Activated CD4-positive, alpha-beta T cell treated with anti-CD3 and anti-CD28 coated beads, Interleukin-2, amount 10 ng/mL, durations not matched to agents 7 days and 5 days (primary cell): ENCODE data around the gene CSNK2A3. TPM values are rescaled to one million over a fixed set of nuclear protein-coding genes. Genes with fewer than 3 reads are reported as not detected.

Experiments used
- CTCF ChIA-PET: fragments of 350-600 bp; sonication (Branson Sonifier 250); formaldehyde crosslinking; loops from one replicate; lab custom pipeline; 2021; ENCODE audit warnings: antibody characterized with exemption; lab: Charles Lee
- POLR2A ChIA-PET: fragments of 350-600 bp; sonication (Branson Sonifier 250); formaldehyde crosslinking; loops from one replicate; lab custom pipeline; 2021; ENCODE audit warnings: antibody characterized with exemption; lab: Charles Lee
- DNase-seq: peaks from one replicate; pipeline ENCODE4 v3.0.0-alpha.2; 2020
- H3K27ac Mint-ChIP-seq: one replicate; pipeline ENCODE4 v1.8.0; 2021; ENCODE audit warnings: mild to moderate bottlenecking, moderate library complexity, mixed read lengths
- H3K27me3 Mint-ChIP-seq: one replicate; pipeline ENCODE4 v1.8.0; 2021; ENCODE audit warnings: mixed read lengths
- H3K36me3 Mint-ChIP-seq: one replicate; pipeline ENCODE4 v1.8.0; 2021; ENCODE audit warnings: low read depth, mixed read lengths
- H3K4me1 Mint-ChIP-seq: one replicate; pipeline ENCODE4 v1.8.0; 2021; ENCODE audit warnings: mixed read lengths
- H3K4me3 Mint-ChIP-seq: one replicate; pipeline ENCODE4 v1.8.0; 2021; ENCODE audit warnings: mild to moderate bottlenecking, moderate library complexity, mixed read lengths
- H3K9me3 Mint-ChIP-seq: one replicate; pipeline ENCODE4 v1.8.0; 2021; ENCODE audit warnings: mixed read lengths
- total RNA-seq, 2 experiments: library from RNA; stranded (reverse); gene quantifications; one replicate each; pipeline ENCODE4 v1.2.3, GENCODE V29; 2021

Gene CSNK2A3
- total RNA-seq, 2 experiments from 2014 or later, result 0.56 to 1.0 TPM

DNA sequence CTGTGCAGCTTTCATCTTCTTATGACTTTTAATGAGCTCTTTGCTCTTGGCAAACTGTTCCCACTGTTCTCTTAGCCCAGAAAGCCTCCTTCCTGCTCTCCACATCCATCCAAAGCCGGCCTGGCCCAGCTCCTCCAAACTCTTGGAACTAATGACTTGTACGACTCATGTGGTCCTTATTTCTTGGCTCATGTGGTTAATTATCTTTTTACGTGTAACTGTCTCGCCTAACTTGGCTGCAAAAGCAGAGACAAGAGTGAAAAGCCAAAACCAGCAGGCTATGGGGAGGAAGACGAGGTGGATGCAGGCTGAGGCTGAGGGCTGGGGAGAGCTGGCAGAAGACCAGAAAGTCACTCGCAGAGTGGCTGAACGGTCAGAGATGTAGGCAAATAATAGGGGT, 5.5 kb downstream of the CSNK2A3 start:
- H3K4me3 Mint-ChIP-seq, result no peak overlapping the region
- no peak overlapping the region for H3K27ac Mint-ChIP-seq
- H3K4me1 Mint-ChIP-seq, result no peaks in the 10 kb centered on the region
- ChIA-PET CTCF (no interaction called here), POLR2A (no interaction called here)
- no peaks in the 10 kb centered on the region for H3K9me3 Mint-ChIP-seq
- no peaks in the 10 kb centered on the region for H3K27me3 Mint-ChIP-seq
- no peaks in the 10 kb centered on the region for H3K36me3 Mint-ChIP-seq
- DNase-seq, result no peak

DNA sequence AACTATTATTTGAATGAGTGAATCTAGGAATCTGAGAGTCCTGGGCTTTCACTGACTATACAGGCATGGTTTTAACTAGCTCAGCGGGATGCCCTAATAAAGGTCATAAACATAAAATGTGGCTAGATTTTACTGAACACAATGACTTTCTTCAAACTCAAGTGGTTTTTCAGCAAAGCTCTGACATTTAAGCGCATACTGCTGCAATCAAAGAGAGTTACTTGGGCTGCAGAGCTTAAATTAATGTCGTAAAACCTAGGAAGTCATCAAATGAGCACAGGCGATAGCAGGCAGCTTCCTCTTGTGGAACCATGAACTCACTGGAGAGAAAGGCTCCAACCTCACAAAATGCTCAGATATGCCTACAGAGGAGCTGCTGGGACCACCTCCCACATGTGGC, 6.7 kb downstream of the CSNK2A3 start:
- Mint-ChIP-seq H3K36me3 (no peaks in the 10 kb centered on the region), H3K27ac (no peak overlapping the region)

GRCh38 chr11:11345099-11345498, 8.0 kb downstream of the CSNK2A3 start:
- Mint-ChIP-seq H3K4me3 (no peak overlapping the region), H3K9me3 (no peaks in the 10 kb centered on the region), H3K27me3 (peaks cover 1% of the 10 kb centered on the region), H3K36me3 (no peaks in the 10 kb centered on the region), H3K27ac (no peak overlapping the region), H3K4me1 (no peaks in the 10 kb centered on the region)
- no peak for DNase-seq
- ChIA-PET POLR2A (no interaction called here), CTCF (no interaction called here)

More for the DNA sequence above, 6.7 kb downstream of the CSNK2A3 start:
- H3K27me3 Mint-ChIP-seq, result peaks cover 1% of the 10 kb centered on the region
- no peak overlapping the region for H3K4me3 Mint-ChIP-seq
- POLR2A ChIA-PET, result no interaction called here
- no peak for DNase-seq
- H3K9me3 Mint-ChIP-seq, result no peaks in the 10 kb centered on the region
- CTCF ChIA-PET, result interaction anchor here (1.1 kb wide), 1 partner anchor 14 kb away, joined by 5 read pairs; no protein-coding TSS in a partner anchor
- H3K4me1 Mint-ChIP-seq, result no peaks in the 10 kb centered on the region

GRCh38 chr11:11344045-11344444, 9.0 kb downstream of the CSNK2A3 start:
- Mint-ChIP-seq H3K4me3 (no peak overlapping the region), H3K27ac (no peak overlapping the region), H3K36me3 (no peaks in the 10 kb centered on the region), H3K9me3 (no peaks in the 10 kb centered on the region), H3K27me3 (peaks cover 1% of the 10 kb centered on the region), H3K4me1 (no peaks in the 10 kb centered on the region)
- POLR2A ChIA-PET, result no interaction called here
- CTCF ChIA-PET, result no interaction called here
- DNase-seq, result no peak

- peaks cover 2% of the 10 kb centered on the region for H3K4me1 Mint-ChIP-seq
- no peak overlapping the region for H3K27ac Mint-ChIP-seq
- CTCF ChIA-PET, result no interaction called here
- no peaks in the 10 kb centered on the region for H3K36me3 Mint-ChIP-seq
- POLR2A ChIA-PET, result no interaction called here
- no peak overlapping the region for H3K4me3 Mint-ChIP-seq
- H3K9me3 Mint-ChIP-seq, result no peaks in the 10 kb centered on the region
- DNase-seq, result no peak
- peaks cover 1% of the 10 kb centered on the region for H3K27me3 Mint-ChIP-seq
Measured at GRCh38 chr11:11338304-11338703, 14.7 kb downstream of the CSNK2A3 start.

GRCh38 chr11:11336664-11337063, 16.4 kb downstream of the CSNK2A3 start:
- Mint-ChIP-seq H3K27ac (no peak overlapping the region), H3K36me3 (no peaks in the 10 kb centered on the region), H3K27me3 (no peaks in the 10 kb centered on the region), H3K4me1 (peaks cover 2% of the 10 kb centered on the region), H3K9me3 (no peaks in the 10 kb centered on the region), H3K4me3 (no peak overlapping the region)
- POLR2A ChIA-PET, result interaction anchor here (0.7 kb wide), 1 partner anchor 127 kb away, joined by 3 read pairs; no protein-coding TSS in a partner anchor
- no peak for DNase-seq
- CTCF ChIA-PET, result no interaction called here

GRCh38 chr11:11335043-11335442, 18.0 kb downstream of the CSNK2A3 start:
- no peaks in the 10 kb centered on the region for H3K9me3 Mint-ChIP-seq
- no peak overlapping the region for H3K27ac Mint-ChIP-seq
- no peaks in the 10 kb centered on the region for H3K36me3 Mint-ChIP-seq
- H3K27me3 Mint-ChIP-seq, result no peaks in the 10 kb centered on the region
- H3K4me1 Mint-ChIP-seq, result peaks cover 2% of the 10 kb centered on the region
- no peak for DNase-seq
- POLR2A ChIA-PET, result no interaction called here
- CTCF ChIA-PET, result no interaction called here
- H3K4me3 Mint-ChIP-seq, result no peak overlapping the region

DNA sequence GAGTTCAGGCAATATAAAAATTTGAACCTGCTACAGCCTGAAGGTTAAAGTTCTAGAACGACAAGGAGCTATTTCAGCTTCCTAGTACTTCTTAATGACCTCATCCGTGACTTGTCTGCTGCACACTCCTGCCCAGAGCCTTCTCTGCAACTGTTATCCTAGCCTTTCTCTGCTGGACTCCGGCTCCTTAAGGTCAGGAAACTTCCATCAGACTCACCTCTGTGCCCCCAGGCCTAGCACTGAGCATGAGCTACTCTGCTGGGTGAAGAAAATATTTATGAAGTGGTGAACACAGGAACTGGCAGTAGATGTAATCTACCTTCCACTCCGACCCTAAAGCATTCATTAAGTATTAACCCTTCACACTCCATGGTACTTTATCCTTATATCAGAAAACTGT, 18.4 kb downstream of the CSNK2A3 start:
- no peak overlapping the region for H3K27ac Mint-ChIP-seq
- DNase-seq, result no peak
- H3K36me3 Mint-ChIP-seq, result no peaks in the 10 kb centered on the region
- H3K27me3 Mint-ChIP-seq, result no peaks in the 10 kb centered on the region
- no peaks in the 10 kb centered on the region for H3K9me3 Mint-ChIP-seq
- POLR2A ChIA-PET, result no interaction called here
- CTCF ChIA-PET, result no interaction called here
- no peak overlapping the region for H3K4me3 Mint-ChIP-seq
- peaks cover 2% of the 10 kb centered on the region for H3K4me1 Mint-ChIP-seq

- H3K36me3 Mint-ChIP-seq, result no peaks in the 10 kb centered on the region
- DNase-seq, result no peak
- H3K27me3 Mint-ChIP-seq, result no peaks in the 10 kb centered on the region
- ChIA-PET POLR2A (no interaction called here), CTCF (interaction anchor here (1.4 kb wide), 1 partner anchor 14 kb away, joined by 5 read pairs; no protein-coding TSS in a partner anchor)
- H3K4me1 Mint-ChIP-seq, result peaks cover 2% of the 10 kb centered on the region
- no peak overlapping the region for H3K27ac Mint-ChIP-seq
- no peak overlapping the region for H3K4me3 Mint-ChIP-seq
- H3K9me3 Mint-ChIP-seq, result no peaks in the 10 kb centered on the region
Measured at GRCh38 chr11:11332141-11332710, 20.8 kb downstream of the CSNK2A3 start.

DNA sequence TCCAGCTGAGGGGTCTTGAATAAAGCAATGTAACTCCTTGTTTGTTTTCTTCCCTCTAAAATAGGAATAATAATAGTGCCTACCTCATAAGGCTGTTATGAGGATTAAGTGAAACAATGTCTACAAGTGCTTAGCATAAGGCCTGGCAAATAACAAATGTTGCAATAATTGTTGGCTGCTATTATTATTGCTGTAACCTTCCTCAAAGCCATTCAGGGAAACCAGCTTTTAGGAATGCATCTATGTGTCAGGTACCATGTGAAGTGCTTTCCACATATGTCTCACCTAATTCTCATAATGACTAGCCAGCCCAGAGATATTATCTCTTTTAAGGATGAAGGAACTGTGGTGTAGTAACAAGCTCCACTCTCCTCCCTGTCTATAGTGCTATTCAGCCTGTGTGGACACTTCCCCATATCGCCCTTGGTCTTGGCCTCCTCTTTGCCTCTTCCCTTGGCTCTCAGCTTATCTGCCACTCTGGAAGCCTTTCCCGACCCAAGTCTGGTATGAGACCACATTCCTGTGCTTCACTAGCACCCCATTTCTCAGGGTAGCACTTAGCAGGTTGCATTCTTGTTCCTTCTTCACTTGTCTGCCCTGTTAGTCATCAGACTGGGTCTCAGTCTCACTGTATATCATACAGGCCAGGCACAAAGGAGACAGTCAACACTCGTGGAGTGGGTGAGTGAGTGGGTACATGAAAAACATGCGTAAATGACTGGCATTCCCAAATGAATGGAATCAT, 23.8 kb downstream of the CSNK2A3 start:
- POLR2A ChIA-PET, result interaction anchor here (0.6 kb wide), 1 partner anchor 244 kb away, joined by 3 read pairs; no protein-coding TSS in a partner anchor
- Mint-ChIP-seq H3K27me3 (no peaks in the 10 kb centered on the region), H3K4me3 (no peak overlapping the region), H3K36me3 (no peaks in the 10 kb centered on the region), H3K4me1 (no peaks in the 10 kb centered on the region), H3K27ac (no peak overlapping the region), H3K9me3 (no peaks in the 10 kb centered on the region)
- CTCF ChIA-PET, result interaction anchor here (0.6 to 1.2 kb wide), 2 partner anchors 38 to 365 kb away, joined by 3 read pairs; no protein-coding TSS in a partner anchor
- no peak for DNase-seq

DNA sequence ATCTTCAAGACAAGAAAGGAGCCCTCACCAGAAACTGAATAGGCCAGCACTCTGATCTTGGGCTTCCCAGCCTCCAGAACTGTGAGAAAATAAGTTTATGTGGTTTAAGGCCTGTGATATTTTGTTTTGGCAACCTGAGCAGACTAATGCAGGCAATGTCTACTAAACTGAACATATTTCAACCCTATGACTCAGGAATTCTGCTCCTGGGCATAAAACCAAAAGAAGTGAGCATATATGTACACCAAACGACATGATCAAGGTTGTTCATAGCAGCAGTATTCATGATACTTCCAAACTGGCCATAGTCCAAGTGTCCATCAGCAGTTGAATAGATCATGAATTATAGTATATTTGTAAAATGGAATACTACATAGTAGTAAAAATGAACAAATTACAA, 29.0 kb downstream of the CSNK2A3 start:
- ChIA-PET POLR2A (no interaction called here), CTCF (no interaction called here)
- DNase-seq, result no peak
- Mint-ChIP-seq H3K27me3 (no peaks in the 10 kb centered on the region), H3K4me3 (no peak overlapping the region), H3K27ac (no peak overlapping the region), H3K4me1 (no peaks in the 10 kb centered on the region), H3K36me3 (no peaks in the 10 kb centered on the region), H3K9me3 (peaks cover 3% of the 10 kb centered on the region)

DNA sequence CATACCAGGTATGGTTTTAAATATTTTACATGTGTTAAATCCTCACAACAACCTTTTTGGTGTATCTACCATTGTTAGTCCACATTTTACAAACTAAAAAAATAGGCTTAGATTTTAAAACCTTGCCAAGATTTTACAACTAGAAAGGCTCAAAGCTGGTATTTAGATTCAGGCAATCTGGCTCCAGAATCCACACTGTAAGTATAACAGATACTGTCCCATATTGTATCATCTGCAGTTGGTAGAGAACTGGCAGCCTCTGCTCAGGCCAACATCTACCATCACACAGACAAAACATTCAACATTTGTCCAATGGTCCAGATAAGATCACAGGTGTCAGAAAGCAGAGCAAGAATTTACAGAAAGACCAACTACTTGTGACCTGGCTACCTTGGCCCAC, 30.9 kb downstream of the CSNK2A3 start:
- no peak overlapping the region for H3K4me3 Mint-ChIP-seq
- no peaks in the 10 kb centered on the region for H3K36me3 Mint-ChIP-seq
- ChIA-PET POLR2A (no interaction called here), CTCF (no interaction called here)
- H3K27me3 Mint-ChIP-seq, result no peaks in the 10 kb centered on the region
- no peak for DNase-seq
- peaks cover 3% of the 10 kb centered on the region for H3K9me3 Mint-ChIP-seq
- no peaks in the 10 kb centered on the region for H3K4me1 Mint-ChIP-seq
- no peak overlapping the region for H3K27ac Mint-ChIP-seq

- Mint-ChIP-seq H3K4me1 (no peaks in the 10 kb centered on the region), H3K36me3 (no peaks in the 10 kb centered on the region), H3K9me3 (peaks cover 3% of the 10 kb centered on the region), H3K27ac (no peak overlapping the region), H3K27me3 (no peaks in the 10 kb centered on the region), H3K4me3 (no peak overlapping the region)
- DNase-seq, result no peak
- ChIA-PET POLR2A (no interaction called here), CTCF (no interaction called here)
Measured at GRCh38 chr11:11320825-11321224, 32.2 kb downstream of the CSNK2A3 start.
